GM23338 (cell line): ENCODE measurements around the gene CD7.

Source experiments
- EZH2 ChIP-seq: fragments of 200-600 bp; sonication (generic); IDR thresholded peaks from one replicate; pipeline ENCODE4 v1.8.0; 2017; ENCODE audit warnings: antibody characterized with exemption, mild to moderate bottlenecking, low read depth; ENCODE audit not compliant: unreplicated experiment
- EZH2phosphoT487 ChIP-seq: fragments of 200-600 bp; sonication (generic); IDR thresholded peaks from one replicate; pipeline ENCODE4 v1.8.1; 2018; ENCODE audit warnings: antibody characterized with exemption; ENCODE audit not compliant: unreplicated experiment
- POLR2AphosphoS5 ChIP-seq: IDR thresholded peaks from 2 replicates; pipeline ENCODE4 v1.6.1; 2016; ENCODE audit warnings: antibody characterized with exemption, low read depth
- TF ChIP-seq, protein P1 (sequence below), 2 experiments: fragments of 200-600 bp in 1 of 2; sonication (generic) in 1 of 2; conservative IDR thresholded peaks; 2 replicates each; pipeline versions ENCODE4 v1.5.1 to v1.6.1; 2016 to 2017; ENCODE audit warnings: antibody characterized with exemption in 2 of 2, low read depth in 2 of 2, mild to moderate bottlenecking in 2 of 2, moderate library complexity in 1 of 2
- TF ChIP-seq, protein P2 (sequence below): IDR thresholded peaks from one replicate; pipeline ENCODE4 v1.6.1; 2018; ENCODE audit warnings: antibody characterized with exemption; ENCODE audit not compliant: unreplicated experiment

DNA sequence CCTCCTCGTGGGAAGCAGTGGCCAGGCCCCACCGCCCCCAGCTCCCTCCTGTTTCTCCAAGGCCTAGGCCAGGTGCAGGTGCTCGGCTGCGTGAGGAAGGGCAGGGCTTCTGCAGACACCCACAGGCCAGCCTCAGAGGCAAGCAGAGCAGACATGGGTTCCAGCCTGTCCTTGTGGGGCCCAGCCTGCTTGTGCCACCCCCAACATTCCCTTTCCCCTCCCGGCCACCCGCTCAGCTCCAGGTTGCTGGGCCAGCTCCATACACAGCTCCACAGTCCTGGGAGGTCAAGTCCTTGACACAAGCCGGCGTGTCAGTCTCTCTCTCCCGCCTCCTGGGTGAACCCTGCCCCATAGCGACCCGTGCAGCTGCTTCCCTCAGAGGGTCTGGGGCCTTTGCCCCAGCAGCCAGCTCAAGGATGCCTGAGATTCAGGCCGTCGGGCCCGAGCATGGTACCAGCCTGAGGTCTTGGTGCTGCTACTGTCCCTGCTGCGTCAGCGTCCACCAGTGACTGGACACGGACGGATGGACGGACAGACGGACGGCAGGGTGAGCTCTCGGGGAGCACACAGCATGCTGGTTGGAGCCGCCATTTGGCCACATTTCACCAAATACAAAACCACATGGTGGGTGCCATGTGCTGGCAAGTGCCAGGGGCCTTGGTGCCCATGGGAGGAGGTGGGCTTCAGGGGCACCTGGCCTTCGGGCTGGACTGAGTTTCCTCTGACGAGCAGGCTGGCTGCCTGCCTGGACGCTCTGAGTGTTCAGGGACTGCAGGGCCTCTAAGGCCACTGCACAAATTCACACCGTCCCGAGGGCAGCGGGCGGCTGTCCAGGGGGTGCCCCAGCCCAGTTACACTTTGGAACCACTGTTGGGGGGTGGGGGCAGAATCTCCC, 8.1 kb upstream of the CD7 start:
- TF ChIP-seq, protein P1, sequence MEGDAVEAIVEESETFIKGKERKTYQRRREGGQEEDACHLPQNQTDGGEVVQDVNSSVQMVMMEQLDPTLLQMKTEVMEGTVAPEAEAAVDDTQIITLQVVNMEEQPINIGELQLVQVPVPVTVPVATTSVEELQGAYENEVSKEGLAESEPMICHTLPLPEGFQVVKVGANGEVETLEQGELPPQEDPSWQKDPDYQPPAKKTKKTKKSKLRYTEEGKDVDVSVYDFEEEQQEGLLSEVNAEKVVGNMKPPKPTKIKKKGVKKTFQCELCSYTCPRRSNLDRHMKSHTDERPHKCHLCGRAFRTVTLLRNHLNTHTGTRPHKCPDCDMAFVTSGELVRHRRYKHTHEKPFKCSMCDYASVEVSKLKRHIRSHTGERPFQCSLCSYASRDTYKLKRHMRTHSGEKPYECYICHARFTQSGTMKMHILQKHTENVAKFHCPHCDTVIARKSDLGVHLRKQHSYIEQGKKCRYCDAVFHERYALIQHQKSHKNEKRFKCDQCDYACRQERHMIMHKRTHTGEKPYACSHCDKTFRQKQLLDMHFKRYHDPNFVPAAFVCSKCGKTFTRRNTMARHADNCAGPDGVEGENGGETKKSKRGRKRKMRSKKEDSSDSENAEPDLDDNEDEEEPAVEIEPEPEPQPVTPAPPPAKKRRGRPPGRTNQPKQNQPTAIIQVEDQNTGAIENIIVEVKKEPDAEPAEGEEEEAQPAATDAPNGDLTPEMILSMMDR (conservative IDR thresholded peaks at IDR 0.05; ENCODE audit: low read depth in 2 of 2) = no peak
- TF ChIP-seq, protein P2, sequence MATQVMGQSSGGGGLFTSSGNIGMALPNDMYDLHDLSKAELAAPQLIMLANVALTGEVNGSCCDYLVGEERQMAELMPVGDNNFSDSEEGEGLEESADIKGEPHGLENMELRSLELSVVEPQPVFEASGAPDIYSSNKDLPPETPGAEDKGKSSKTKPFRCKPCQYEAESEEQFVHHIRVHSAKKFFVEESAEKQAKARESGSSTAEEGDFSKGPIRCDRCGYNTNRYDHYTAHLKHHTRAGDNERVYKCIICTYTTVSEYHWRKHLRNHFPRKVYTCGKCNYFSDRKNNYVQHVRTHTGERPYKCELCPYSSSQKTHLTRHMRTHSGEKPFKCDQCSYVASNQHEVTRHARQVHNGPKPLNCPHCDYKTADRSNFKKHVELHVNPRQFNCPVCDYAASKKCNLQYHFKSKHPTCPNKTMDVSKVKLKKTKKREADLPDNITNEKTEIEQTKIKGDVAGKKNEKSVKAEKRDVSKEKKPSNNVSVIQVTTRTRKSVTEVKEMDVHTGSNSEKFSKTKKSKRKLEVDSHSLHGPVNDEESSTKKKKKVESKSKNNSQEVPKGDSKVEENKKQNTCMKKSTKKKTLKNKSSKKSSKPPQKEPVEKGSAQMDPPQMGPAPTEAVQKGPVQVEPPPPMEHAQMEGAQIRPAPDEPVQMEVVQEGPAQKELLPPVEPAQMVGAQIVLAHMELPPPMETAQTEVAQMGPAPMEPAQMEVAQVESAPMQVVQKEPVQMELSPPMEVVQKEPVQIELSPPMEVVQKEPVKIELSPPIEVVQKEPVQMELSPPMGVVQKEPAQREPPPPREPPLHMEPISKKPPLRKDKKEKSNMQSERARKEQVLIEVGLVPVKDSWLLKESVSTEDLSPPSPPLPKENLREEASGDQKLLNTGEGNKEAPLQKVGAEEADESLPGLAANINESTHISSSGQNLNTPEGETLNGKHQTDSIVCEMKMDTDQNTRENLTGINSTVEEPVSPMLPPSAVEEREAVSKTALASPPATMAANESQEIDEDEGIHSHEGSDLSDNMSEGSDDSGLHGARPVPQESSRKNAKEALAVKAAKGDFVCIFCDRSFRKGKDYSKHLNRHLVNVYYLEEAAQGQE = no peak
- TF ChIP-seq EZH2 (no peak), POLR2AphosphoS5 (no peak), EZH2phosphoT487 (no peak)
